Fibroblast of pulmonary artery (primary cell): ENCODE results near the gene GRAMD1A.
A peak's percentile ranks its signal among the peaks of the same experiment; 100 is the strongest.

Experiments
- DNase-seq: peaks from one replicate; pipeline ENCODE4 v3.0.0-alpha.2; 2010; ENCODE audit warnings: low read depth
- H3K4me3 ChIP-seq: replicated peaks from 2 replicates; pipeline ENCODE4 v1.5.1; 2011; ENCODE audit warnings: low read depth, mild to moderate bottlenecking, control low read depth, low read length, moderate library complexity
- CTCF ChIP-seq: IDR thresholded peaks from 2 replicates; pipeline ENCODE4 v1.5.1; 2011; ENCODE audit warnings: mild to moderate bottlenecking, control low read depth, low read length, inconsistent platforms; ENCODE audit errors: missing control alignments

GRAMD1A gene

GRCh38 chr19:35041548-35042055, 41.5 kb downstream of the GRAMD1A start, which contains the start of gene HPN:
TSS of gene HPN (plus strand) at chr19:35041721. CDS start at chr19:35042507, 786 bp downstream.
- H3K4me3 ChIP-seq, result no peak within 1 kb of the TSS
- TF ChIP-seq CTCF, result no peak
- DNase-seq, result no peak

- DNase-seq, result no peak
- no peak overlapping the region for H3K4me3 ChIP-seq
- TF ChIP-seq CTCF, result no peak
Measured at GRCh38 chr19:35042056-35042730, 42.1 kb downstream of the GRAMD1A start.

- no peak for TF ChIP-seq CTCF
- no peak for DNase-seq
- H3K4me3 ChIP-seq, result no peak overlapping the region
Measured at GRCh38 chr19:35042954-35043604, 43.0 kb downstream of the GRAMD1A start.

GRCh38 chr19:35043906-35044305, 43.8 kb downstream of the GRAMD1A start:
- no peak for DNase-seq
- H3K4me3 ChIP-seq, result no peak overlapping the region
- no peak for TF ChIP-seq CTCF

GRCh38 chr19:35044317-35045117, 44.4 kb downstream of the GRAMD1A start:
- peak; percentile 71 for DNase-seq
- TF ChIP-seq CTCF, result peak; percentile 99
- H3K4me3 ChIP-seq, result no peak overlapping the region

- TF ChIP-seq CTCF, result peak; percentile 34
- H3K4me3 ChIP-seq, result no peak overlapping the region
Measured at GRCh38 chr19:35045667-35046300, 45.7 kb downstream of the GRAMD1A start.

More at GRCh38 chr19:35045667-35046300, 45.7 kb downstream of the GRAMD1A start:
- peak; percentile 32 for DNase-seq
